Measurements from ENCODE around the gene PCSK7. TPM values are rescaled to one million over a fixed set of nuclear protein-coding genes. Genes with fewer than 3 reads are reported as not detected.

Gene PCSK7
- total RNA-seq, 1 experiment from 2014 or later: 30.0 TPM

DNA sequence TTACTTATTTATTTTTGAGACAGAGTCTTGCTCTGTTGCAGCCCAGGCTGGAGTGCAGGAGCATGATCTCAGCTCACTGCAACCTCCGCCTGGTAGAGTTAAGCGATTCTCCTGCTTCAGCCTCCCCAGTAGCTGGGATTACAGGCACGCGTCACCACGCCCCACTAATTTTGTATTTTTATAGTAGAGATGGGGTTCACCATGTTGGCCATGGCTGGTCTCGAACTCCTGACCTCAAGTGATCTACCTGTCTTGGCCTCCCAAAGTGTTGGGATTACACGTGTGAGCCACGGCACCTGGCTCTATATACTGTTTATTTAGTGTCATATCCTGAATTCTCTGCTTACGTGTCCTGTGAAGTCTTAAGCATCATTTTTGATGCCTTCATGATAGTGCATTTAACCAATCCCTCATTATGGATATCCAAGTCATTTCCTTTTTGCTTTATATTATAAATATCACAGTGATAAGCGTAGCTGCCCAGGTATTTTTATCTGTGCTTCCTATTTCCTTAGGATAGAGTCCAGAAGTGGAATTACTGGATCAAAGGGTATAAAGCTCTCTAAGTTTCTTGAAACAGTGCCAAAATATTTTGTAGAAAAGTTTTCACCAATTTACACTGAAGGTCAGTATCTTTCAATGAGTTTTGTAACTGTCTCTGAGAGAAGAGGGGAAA lies 54.2 kb downstream of the PCSK7 start:
- BruUV-seq (replicated peaks): no TSS peak
- intact Hi-C loops (cut with micrococcal nuclease): no loop called here
- peak overlapping the region; percentile 75 to 92 for H3K4me3 ChIP-seq (replicated peaks in 1 of 2; ENCODE audit: low read depth in 1 of 2, low read length in 2 of 2)
- no peaks in the 10 kb centered on the region for H3K9me2 ChIP-seq (ENCODE audit: insufficient read depth)
- H3K36me3 ChIP-seq (ENCODE audit: control insufficient read depth in 1 of 2, insufficient read depth in 2 of 2, low read length in 2 of 2): no peaks in the 10 kb centered on the region; a peak in 1 of 4 replicates
- TF ChIP-seq, protein P1, sequence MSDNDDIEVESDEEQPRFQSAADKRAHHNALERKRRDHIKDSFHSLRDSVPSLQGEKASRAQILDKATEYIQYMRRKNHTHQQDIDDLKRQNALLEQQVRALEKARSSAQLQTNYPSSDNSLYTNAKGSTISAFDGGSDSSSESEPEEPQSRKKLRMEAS (IDR thresholded peaks at IDR 0.05): no peak
- TF ChIP-seq EZH2 (IDR thresholded peaks at IDR 0.05) (no peak), TCF7L2 (IDR thresholded peaks at IDR 0.05; ENCODE audit: borderline replicate concordance, extremely low read depth, insufficient read depth, insufficient read length) (no peak), SRF (IDR thresholded peaks at IDR 0.05; ENCODE audit: low read depth) (no peak), POLR2AphosphoS5 (IDR thresholded peaks at IDR 0.05; ENCODE audit: low read depth, low read length) (no peak), FOSL1 (IDR thresholded peaks at IDR 0.05; ENCODE audit: low read depth) (no peak), CBX3 (IDR thresholded peaks at IDR 0.05; ENCODE audit: low read depth) (no peak), RAD21 (IDR thresholded peaks at IDR 0.05; ENCODE audit: low read depth) (no peak)
- H2AFZ ChIP-seq (ENCODE audit: low read depth, low read length, poor library complexity, severe bottlenecking): no peak overlapping the region
- ChIA-PET POLR2A (interaction anchor here (0.8 to 1.6 kb wide), 4 partner anchors 11 to 54 kb away, joined by 3 to 7 read pairs (median 4); partner anchors contain the start of genes PAFAH1B2 and PCSK7), RAD21 (ENCODE audit: low non-redundant PET in 1 of 2, low total read pairs in 2 of 2, uncharacterized antibody in 2 of 2, unreplicated experiment in 2 of 2) (interaction anchor here in 1 of 2 experiments (0.9 kb wide), 1 partner anchor 13 kb away, joined by 3 read pairs; no protein-coding TSS in a partner anchor), CTCF (interaction anchor here (1.1 to 5.3 kb wide), 3 partner anchors 45 to 53 kb away, joined by 3 to 30 read pairs (median 9); no protein-coding TSS in a partner anchor)
- no peaks in the 10 kb centered on the region for H3K27me3 ChIP-seq (ENCODE audit: insufficient read depth, low read length)
- H3K9ac ChIP-seq (ENCODE audit: low read length): peak overlapping the region; percentile 82
- H3K4me1 ChIP-seq (ENCODE audit: control insufficient read depth in 1 of 2, insufficient read depth in 2 of 2, low read length in 2 of 2): peaks cover 43 to 70% of the 10 kb centered on the region in 2 experiments
- H3K27ac ChIP-seq (ENCODE audit: low read depth, low read length): peak overlapping the region; percentile 55
- H3K4me2 ChIP-seq (ENCODE audit: low read length): peak overlapping the region; percentile 89
- ATAC-seq: no peak
- no peak for DNase-seq (ENCODE audit: low read depth, low spot score)
- no peaks in the 10 kb centered on the region for H3K9me3 ChIP-seq (ENCODE audit: control insufficient read depth in 1 of 2, insufficient read depth in 1 of 2, low read depth in 1 of 2, low read length in 2 of 2)
- 0 out of 2 replicates have a peak, but pooled peaks cover 6% of the 10 kb centered on the region for H3K79me2 ChIP-seq (ENCODE audit: insufficient read depth, low read length)
- no peaks in the 10 kb centered on the region for H4K20me1 ChIP-seq (ENCODE audit: insufficient read depth)

DNA sequence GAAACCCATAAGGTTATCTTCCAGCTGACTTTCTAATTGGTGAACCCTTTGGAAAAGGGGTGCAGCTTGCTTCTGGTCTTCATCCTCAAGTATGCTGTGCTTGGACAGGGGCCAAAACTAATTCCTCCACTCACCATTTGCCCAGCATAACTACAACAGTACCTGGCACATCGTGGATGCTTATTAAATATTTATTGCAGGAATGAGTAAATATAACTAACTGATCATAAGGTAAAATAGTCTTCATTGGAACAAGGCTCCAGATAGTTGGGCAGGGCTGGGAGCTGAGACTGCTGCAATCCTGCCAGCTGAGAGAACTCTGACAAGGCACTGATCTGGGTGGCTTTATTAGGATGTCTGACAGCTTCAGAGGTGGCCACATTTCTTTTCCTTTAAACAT lies 55.7 kb downstream of the PCSK7 start:
- 0 out of 2 replicates have a peak, but pooled peaks cover 6% of the 10 kb centered on the region for H3K79me2 ChIP-seq (ENCODE audit: insufficient read depth, low read length)
- no peaks in the 10 kb centered on the region for H3K27me3 ChIP-seq (ENCODE audit: insufficient read depth, low read length)
- H3K36me3 ChIP-seq (ENCODE audit: control insufficient read depth in 1 of 2, insufficient read depth in 2 of 2, low read length in 2 of 2): peaks cover 0 to 7% of the 10 kb centered on the region in 2 experiments; a peak in 1 of 4 replicates
- no peaks in the 10 kb centered on the region for H4K20me1 ChIP-seq (ENCODE audit: insufficient read depth)
- no peak for DNase-seq (ENCODE audit: low read depth, low spot score)
- H3K9ac ChIP-seq (ENCODE audit: low read length): no peak overlapping the region
- H2AFZ ChIP-seq (ENCODE audit: low read depth, low read length, poor library complexity, severe bottlenecking): no peak overlapping the region
- H3K4me3 ChIP-seq (replicated peaks in 1 of 2; ENCODE audit: low read depth in 1 of 2, low read length in 2 of 2): no peak overlapping the region
- H3K4me1 ChIP-seq (ENCODE audit: control insufficient read depth in 1 of 2, insufficient read depth in 2 of 2, low read length in 2 of 2): peaks cover 43 to 79% of the 10 kb centered on the region in 2 experiments
- ChIA-PET RAD21 (ENCODE audit: low non-redundant PET in 1 of 2, low total read pairs in 2 of 2, uncharacterized antibody in 2 of 2, unreplicated experiment in 2 of 2) (no interaction called here), CTCF (no interaction called here), POLR2A (no interaction called here)
- H3K9me2 ChIP-seq (ENCODE audit: insufficient read depth): no peaks in the 10 kb centered on the region
- ATAC-seq: no peak
- H3K4me2 ChIP-seq (ENCODE audit: low read length): no peak overlapping the region
- H3K9me3 ChIP-seq (ENCODE audit: control insufficient read depth in 1 of 2, insufficient read depth in 1 of 2, low read depth in 1 of 2, low read length in 2 of 2): no peaks in the 10 kb centered on the region
- no peak for TF ChIP-seq POLR2AphosphoS5 (IDR thresholded peaks at IDR 0.05; ENCODE audit: low read depth, low read length)
- TF ChIP-seq SP1 (IDR thresholded peaks at IDR 0.05; ENCODE audit: low read depth): no peak
- TF ChIP-seq, protein P2, sequence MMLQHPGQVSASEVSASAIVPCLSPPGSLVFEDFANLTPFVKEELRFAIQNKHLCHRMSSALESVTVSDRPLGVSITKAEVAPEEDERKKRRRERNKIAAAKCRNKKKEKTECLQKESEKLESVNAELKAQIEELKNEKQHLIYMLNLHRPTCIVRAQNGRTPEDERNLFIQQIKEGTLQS (IDR thresholded peaks at IDR 0.05): no peak
- TF ChIP-seq ELF1 (IDR thresholded peaks at IDR 0.05; ENCODE audit: borderline replicate concordance, low read depth): no peak
- intact Hi-C loops (cut with micrococcal nuclease): no loop called here
- no TSS peak for BruUV-seq (replicated peaks)
- no peak overlapping the region for H3K27ac ChIP-seq (ENCODE audit: low read depth, low read length)
